SK-N-SH (cell line): Measurements from ENCODE around the gene GSK3A. TPM values are rescaled to one million over a fixed set of nuclear protein-coding genes. Genes with fewer than 3 reads are reported as not detected.

Experiments used
- CTCF ChIA-PET: fragments of 300-600, 350-600 bp; formaldehyde crosslinking; extraction: SDS; loops from one replicate; lab custom pipeline; 2021; lab: Yijun Ruan, JAX
- POLR2A ChIA-PET: fragments of 350-600 bp; sonication (Branson Sonifier 250); formaldehyde crosslinking; extraction: SDS; loops from one replicate; lab custom pipeline; 2020; ENCODE audit warnings: antibody characterized with exemption, inconsistent platforms; lab: Yijun Ruan, JAX
- DNase-seq: peaks from one replicate; pipeline ENCODE4 v3.0.0; 2012
- H2AFZ ChIP-seq: fragments of 200-600 bp; sonication (generic); 2 replicates; pipeline ENCODE4 v1.8.1; 2016; ENCODE audit warnings: antibody characterized with exemption, mild to moderate bottlenecking, low read depth
- H3F3A ChIP-seq: fragments of 200-600 bp; sonication (generic); replicated peaks from 2 replicates; pipeline ENCODE3; 2016; ENCODE audit warnings: antibody characterized with exemption, mild to moderate bottlenecking; ENCODE audit not compliant: insufficient read depth
- H3K27ac ChIP-seq, 2 experiments: fragments of 200-500 bp in 1 of 2; fragments of 200-600 bp in 1 of 2; sonication (Bioruptor generic) in 1 of 2; sonication (generic), shearing (Covaris generic) in 1 of 2; 2 replicates each; pipeline versions ENCODE4 v1.5.1 to v1.6.1; 2014 to 2016; ENCODE audit warnings: low read depth in 2 of 2, inconsistent platforms in 1 of 2, low read length in 1 of 2, mild to moderate bottlenecking in 1 of 2, mixed read lengths in 1 of 2
- H3K27me3 ChIP-seq: fragments of 200-600 bp; sonication (generic), shearing (Covaris generic); 2 replicates; pipeline ENCODE4 v1.6.1; 2016; ENCODE audit warnings: mixed run types; ENCODE audit not compliant: insufficient read depth
- H3K36me3 ChIP-seq, 2 experiments: fragments of 200-500 bp in 1 of 2; fragments of 200-600 bp in 1 of 2; sonication (Bioruptor generic) in 1 of 2; sonication (generic) in 1 of 2; replicated peaks in 1 of 2; 2 replicates each; pipeline versions ENCODE3 to v1.5.1; 2014 to 2016; ENCODE audit warnings: low read length in 1 of 2, mild to moderate bottlenecking in 1 of 2; ENCODE audit not compliant: insufficient read depth in 2 of 2, control insufficient read depth in 1 of 2
- H3K4me1 ChIP-seq, 2 experiments: fragments of 200-500 bp in 1 of 2; fragments of 200-600 bp in 1 of 2; sonication (Bioruptor generic) in 1 of 2; sonication (generic), shearing (Covaris generic) in 1 of 2; 2 replicates each; pipeline versions ENCODE4 v1.5.1 to v1.6.1; 2014 to 2016; ENCODE audit warnings: low read depth in 1 of 2, low read length in 1 of 2, mixed run types in 1 of 2; ENCODE audit not compliant: insufficient read depth in 2 of 2, control insufficient read depth in 1 of 2
- H3K4me2 ChIP-seq: fragments of 200-600 bp; sonication (generic), shearing (Covaris generic); 2 replicates; pipeline ENCODE4 v1.6.1; 2017; ENCODE audit warnings: mixed run types
- H3K4me3 ChIP-seq, 2 experiments: fragments of 200-500 bp in 1 of 2; fragments of 200-600 bp in 1 of 2; sonication (Bioruptor generic) in 1 of 2; sonication (generic), shearing (Covaris generic) in 1 of 2; 2 replicates each; pipeline versions ENCODE4 v1.5.1 to v1.8.1; 2014 to 2016; ENCODE audit warnings: low read depth in 2 of 2, inconsistent platforms in 1 of 2, low read length in 1 of 2, mild to moderate bottlenecking in 1 of 2, mixed read lengths in 1 of 2, moderate library complexity in 1 of 2
- H3K79me2 ChIP-seq: fragments of 200-600 bp; sonication (generic); 2 replicates; pipeline ENCODE4 v1.8.1; 2017; ENCODE audit warnings: mild to moderate bottlenecking; ENCODE audit not compliant: insufficient read depth
- H3K9ac ChIP-seq: fragments of 200-600 bp; sonication (generic); 2 replicates; pipeline ENCODE4 v1.6.1; 2017; ENCODE audit warnings: mixed run types
- H3K9me2 ChIP-seq: fragments of 200-600 bp; sonication (generic); 2 replicates; pipeline ENCODE4 v1.6.1; 2017; ENCODE audit warnings: mixed run types
- H3K9me3 ChIP-seq: fragments of 200-600 bp; sonication (generic); 2 replicates; pipeline ENCODE4 v1.6.1; 2017; ENCODE audit warnings: mixed run types, mild to moderate bottlenecking, moderate library complexity
- H4K20me1 ChIP-seq: fragments of 200-600 bp; sonication (generic); 2 replicates; pipeline ENCODE4 v1.6.1; 2017; ENCODE audit warnings: mild to moderate bottlenecking, mixed run types; ENCODE audit not compliant: insufficient read depth
- EZH2phosphoT487 ChIP-seq: fragments of 200-600 bp; sonication (generic); IDR thresholded peaks from 2 replicates; pipeline ENCODE4 v1.6.1; 2017; ENCODE audit warnings: low read depth, mixed run types, mild to moderate bottlenecking, antibody characterized with exemption, moderate library complexity, borderline replicate concordance
- FOSL2 ChIP-seq: IDR thresholded peaks from 2 replicates; pipeline ENCODE4 v1.4.0; 2012; ENCODE audit warnings: low read depth, mild to moderate bottlenecking, moderate library complexity, borderline replicate concordance
- FOXM1 ChIP-seq: IDR thresholded peaks from 2 replicates; pipeline ENCODE4 v1.4.0; 2012; ENCODE audit warnings: low read depth, mild to moderate bottlenecking
- GATA2 ChIP-seq: sonication (generic); formaldehyde crosslinking; IDR thresholded peaks from 2 replicates; pipeline ENCODE4 v1.5.0; 2020; ENCODE audit warnings: mild to moderate bottlenecking, missing genetic modification reagents
- MEF2A ChIP-seq: IDR thresholded peaks from 2 replicates; pipeline ENCODE4 v1.4.0; 2012; ENCODE audit warnings: low read depth, borderline replicate concordance
- MXI1 ChIP-seq: IDR thresholded peaks from 2 replicates; pipeline ENCODE4 v1.6.1; 2012; ENCODE audit warnings: mild to moderate bottlenecking, low read depth, low read length, improper control_type of control experiment
- NFIC ChIP-seq: IDR thresholded peaks from 2 replicates; pipeline ENCODE4 v1.4.0; 2012; ENCODE audit warnings: borderline replicate concordance
- POLR2AphosphoS5 ChIP-seq: IDR thresholded peaks from 2 replicates; pipeline ENCODE4 v1.6.1; 2012; ENCODE audit warnings: low read depth, low read length
- RXRA ChIP-seq: IDR thresholded peaks from 2 replicates; pipeline ENCODE4 v1.4.0; 2012; ENCODE audit warnings: low read depth, mild to moderate bottlenecking, borderline replicate concordance
- TAF1 ChIP-seq: IDR thresholded peaks from 2 replicates; pipeline ENCODE4 v1.6.1; 2012; ENCODE audit warnings: low read depth, mild to moderate bottlenecking, low read length, moderate library complexity, borderline replicate concordance
- WGBS: methylation state at CpG from one replicate; pipeline ENCODE4 v1.1.6; 2017; ENCODE audit warnings: low lambda C conversion rate; 5-methylcytosine and 5-hydroxymethylcytosine counted together
- polyA plus RNA-seq, 3 experiments: library from polyadenylated mRNA; depleted of rRNA; stranded (reverse); fragments of >200 nt; gene quantifications; 2 replicates each; pipeline ENCODE4 v1.2.3, GENCODE V29; 2012
- TF ChIP-seq, protein P1 (sequence below): IDR thresholded peaks from 2 replicates; pipeline ENCODE4; 2012
- TF ChIP-seq, protein P2 (sequence below): fragments of 200-600 bp; sonication (generic); IDR thresholded peaks from 2 replicates; pipeline ENCODE4 v1.6.1; 2017; ENCODE audit warnings: antibody characterized with exemption, mild to moderate bottlenecking, moderate library complexity

GSK3A gene
- polyA plus RNA-seq, 1 of the 3 experiments (the other 2 are of a cell fraction): 42.1 TPM

DNA sequence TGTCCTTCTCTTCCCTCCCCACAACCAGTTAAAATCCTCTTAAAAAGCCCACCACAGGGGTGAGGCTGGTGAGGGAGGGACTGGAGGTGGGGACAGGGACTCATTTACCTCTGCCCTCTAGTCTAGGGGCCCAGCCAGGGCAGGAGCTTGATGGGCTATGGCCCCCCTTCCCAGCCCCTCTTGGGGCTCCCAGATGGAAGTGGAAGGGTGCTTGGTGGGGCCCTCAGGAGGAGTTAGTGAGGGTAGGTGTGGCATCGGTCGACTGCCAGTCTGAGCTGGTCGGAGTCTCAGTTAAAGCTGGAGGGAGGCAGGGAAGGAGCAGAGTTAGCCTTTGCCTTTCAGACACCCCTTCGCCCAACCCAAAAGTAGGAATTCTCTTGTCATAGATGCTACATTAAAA is 11.8 kb downstream of the GSK3A start (continued):
- no peak for TF ChIP-seq EZH2phosphoT487
- no peak for TF ChIP-seq NFIC
- no peak for TF ChIP-seq TAF1
- TF ChIP-seq, protein P1, sequence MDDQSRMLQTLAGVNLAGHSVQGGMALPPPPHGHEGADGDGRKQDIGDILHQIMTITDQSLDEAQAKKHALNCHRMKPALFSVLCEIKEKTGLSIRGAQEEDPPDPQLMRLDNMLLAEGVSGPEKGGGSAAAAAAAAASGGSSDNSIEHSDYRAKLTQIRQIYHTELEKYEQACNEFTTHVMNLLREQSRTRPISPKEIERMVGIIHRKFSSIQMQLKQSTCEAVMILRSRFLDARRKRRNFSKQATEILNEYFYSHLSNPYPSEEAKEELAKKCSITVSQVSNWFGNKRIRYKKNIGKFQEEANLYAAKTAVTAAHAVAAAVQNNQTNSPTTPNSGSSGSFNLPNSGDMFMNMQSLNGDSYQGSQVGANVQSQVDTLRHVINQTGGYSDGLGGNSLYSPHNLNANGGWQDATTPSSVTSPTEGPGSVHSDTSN: no peak

DNA sequence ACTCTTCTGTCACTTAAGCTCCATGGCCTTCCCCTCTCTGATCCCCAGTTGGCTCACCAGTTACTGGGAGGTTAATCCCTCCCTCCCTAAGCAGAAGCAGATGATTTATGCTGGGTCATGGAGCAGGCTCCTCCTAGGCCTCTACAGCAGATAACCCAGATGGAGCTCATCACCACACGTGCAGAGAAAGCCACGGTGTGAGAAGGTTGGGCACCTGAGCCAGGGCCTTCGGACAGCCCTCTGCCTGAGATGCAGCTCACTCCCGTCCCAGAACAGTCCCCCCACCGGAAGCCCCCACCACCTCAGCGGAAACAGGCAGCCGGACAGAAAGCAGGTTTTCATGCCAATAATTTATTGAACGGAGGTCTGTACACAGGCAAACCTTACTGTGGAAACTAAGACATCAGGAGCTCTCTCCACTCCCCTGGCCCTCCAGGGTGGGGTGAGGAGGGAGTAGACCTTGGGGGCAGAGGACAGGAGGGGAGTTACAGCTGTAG is 12.5 kb downstream of the GSK3A start:
- Histone ChIP-seq H4K20me1 (peaks cover 44% of the 10 kb centered on the region), H3K27ac (no peak overlapping the region)

DNA sequence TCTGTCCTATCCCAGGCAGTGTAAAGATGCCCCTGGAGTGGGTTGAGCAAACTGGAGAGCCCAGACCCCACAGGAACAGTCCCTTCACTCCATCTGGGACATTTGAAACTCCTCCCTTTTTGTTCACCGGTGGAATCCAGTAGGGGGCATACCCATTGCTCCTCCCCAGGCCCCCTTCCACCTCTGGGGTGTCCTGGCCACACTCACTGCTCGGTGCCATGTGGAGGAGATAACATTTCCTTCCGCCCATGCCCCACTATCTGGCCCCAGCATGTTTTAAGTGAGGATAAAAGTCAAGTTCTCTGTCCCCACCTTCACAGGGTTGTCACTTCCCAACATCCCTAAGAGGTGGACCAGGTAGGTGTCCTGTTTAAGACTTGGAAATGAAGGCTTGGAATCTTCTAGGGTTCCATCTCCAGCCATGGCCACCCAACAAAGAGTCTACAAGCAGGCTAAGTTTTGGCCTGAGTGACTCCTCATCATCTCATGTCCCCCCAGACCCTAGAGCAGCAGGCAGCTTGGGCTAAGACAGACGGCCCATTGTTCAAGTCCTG is 13.0 kb downstream of the GSK3A start:
- Histone ChIP-seq H3K9ac (no peak overlapping the region), H3K4me2 (no peak overlapping the region), H3K4me1 (no peaks in the 10 kb centered on the region; a peak in 2 of 4 replicates), H2AFZ (no peak overlapping the region), H3K9me2 (no peaks in the 10 kb centered on the region), H3K27ac (no peak overlapping the region), H3K9me3 (no peaks in the 10 kb centered on the region), H3K4me3 (no peak overlapping the region), H3K27me3 (no peaks in the 10 kb centered on the region), H3K36me3 (peaks cover 27 to 78% of the 10 kb centered on the region in 2 experiments), H3F3A (peaks cover 31% of the 10 kb centered on the region), H4K20me1 (peaks cover 44% of the 10 kb centered on the region), H3K79me2 (peaks cover 20% of the 10 kb centered on the region; the same call in 1 of the 2 replicates)
- ChIA-PET CTCF (interaction anchor here (0.8 to 1.8 kb wide), 4 partner anchors 11 to 67 kb away, joined by 3 to 5 read pairs (median 3); no protein-coding TSS in a partner anchor), POLR2A (interaction anchor here (0.8 to 1.4 kb wide), 4 partner anchors 9 to 168 kb away, joined by 3 to 7 read pairs (median 3); partner anchors contain the start of gene ZNF526)
- TF ChIP-seq, protein P2, sequence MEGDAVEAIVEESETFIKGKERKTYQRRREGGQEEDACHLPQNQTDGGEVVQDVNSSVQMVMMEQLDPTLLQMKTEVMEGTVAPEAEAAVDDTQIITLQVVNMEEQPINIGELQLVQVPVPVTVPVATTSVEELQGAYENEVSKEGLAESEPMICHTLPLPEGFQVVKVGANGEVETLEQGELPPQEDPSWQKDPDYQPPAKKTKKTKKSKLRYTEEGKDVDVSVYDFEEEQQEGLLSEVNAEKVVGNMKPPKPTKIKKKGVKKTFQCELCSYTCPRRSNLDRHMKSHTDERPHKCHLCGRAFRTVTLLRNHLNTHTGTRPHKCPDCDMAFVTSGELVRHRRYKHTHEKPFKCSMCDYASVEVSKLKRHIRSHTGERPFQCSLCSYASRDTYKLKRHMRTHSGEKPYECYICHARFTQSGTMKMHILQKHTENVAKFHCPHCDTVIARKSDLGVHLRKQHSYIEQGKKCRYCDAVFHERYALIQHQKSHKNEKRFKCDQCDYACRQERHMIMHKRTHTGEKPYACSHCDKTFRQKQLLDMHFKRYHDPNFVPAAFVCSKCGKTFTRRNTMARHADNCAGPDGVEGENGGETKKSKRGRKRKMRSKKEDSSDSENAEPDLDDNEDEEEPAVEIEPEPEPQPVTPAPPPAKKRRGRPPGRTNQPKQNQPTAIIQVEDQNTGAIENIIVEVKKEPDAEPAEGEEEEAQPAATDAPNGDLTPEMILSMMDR: peak; percentile 27
- TF ChIP-seq RXRA: no peak
- no peak for DNase-seq
- WGBS: 97% methylated on average over 3 of the region's 4 CpGs

More for the DNA sequence above, 12.5 kb downstream of the GSK3A start:
- CTCF ChIA-PET: interaction anchor here (0.8 to 1.8 kb wide), 5 partner anchors 9 to 67 kb away, joined by 3 to 5 read pairs (median 3); partner anchors contain the start of gene ZNF526
- Histone ChIP-seq H2AFZ (no peak overlapping the region), H3K9me3 (no peaks in the 10 kb centered on the region), H3K79me2 (peaks cover 17% of the 10 kb centered on the region; the same call in 1 of the 2 replicates), H3K36me3 (peaks cover 30 to 76% of the 10 kb centered on the region in 2 experiments), H3K4me3 (no peak overlapping the region), H3K4me1 (no peaks in the 10 kb centered on the region; a peak in 2 of 4 replicates), H3K9ac (no peak overlapping the region), H3K9me2 (no peaks in the 10 kb centered on the region), H3K27me3 (no peaks in the 10 kb centered on the region), H3F3A (peaks cover 31% of the 10 kb centered on the region), H3K4me2 (no peak overlapping the region)
- POLR2A ChIA-PET: interaction anchor here (0.8 to 1.4 kb wide), 5 partner anchors 10 to 167 kb away, joined by 3 to 7 read pairs (median 3); partner anchors contain the start of gene ZNF526
- WGBS: 83% methylated on average over 8 of the region's 8 CpGs
- TF ChIP-seq GATA2 (CRISPR knock-in tag) (no peak), MEF2A (no peak), POLR2AphosphoS5 (no peak), MXI1 (no peak), FOSL2 (no peak), FOXM1 (no peak)
- TF ChIP-seq, protein P1: peak; percentile 24
- DNase-seq: no peak
